HG03103 (cell line): ENCODE measurements around the gene MYOM3.

Experiments
- ATAC-seq: cut with Tn5 transposase; IDR thresholded peaks from one replicate; pipeline ENCODE4 v1.9.1; 2021; ENCODE audit warnings: low read depth; ENCODE audit not compliant: unreplicated experiment

Gene MYOM3

GRCh38 chr1:24117722-24118409 is 5.9 kb upstream of the MYOM3 start:
- ATAC-seq: no peak

- no peak for ATAC-seq
Observed at GRCh38 chr1:24117132-24117531, 5.2 kb upstream of the MYOM3 start.

- ATAC-seq: no peak
Observed at GRCh38 chr1:24114753-24115152, 2.8 kb upstream of the MYOM3 start.

- no peak for ATAC-seq
Observed at GRCh38 chr1:24113641-24114033, 1.7 kb upstream of the MYOM3 start.

GRCh38 chr1:24111262-24111995 is 506 bp downstream of the MYOM3 start:
- ATAC-seq: no peak

GRCh38 chr1:24110642-24111261 is 1.2 kb downstream of the MYOM3 start:
- no peak for ATAC-seq

- no peak for ATAC-seq
Observed at GRCh38 chr1:24109686-24110475, 2.1 kb downstream of the MYOM3 start.

GRCh38 chr1:24109166-24109483 is 2.8 kb downstream of the MYOM3 start:
- ATAC-seq: no peak

- no peak for ATAC-seq
Observed at GRCh38 chr1:24108334-24109165, 3.4 kb downstream of the MYOM3 start.

GRCh38 chr1:24107462-24108138 is 4.3 kb downstream of the MYOM3 start:
- no peak for ATAC-seq

- ATAC-seq: no peak
Observed at GRCh38 chr1:24105368-24106160, 6.4 kb downstream of the MYOM3 start.

GRCh38 chr1:24104854-24105253 is 7.1 kb downstream of the MYOM3 start:
- ATAC-seq: no peak

GRCh38 chr1:24103879-24104278 is 8.1 kb downstream of the MYOM3 start:
- no peak for ATAC-seq

GRCh38 chr1:24103408-24103807 is 8.5 kb downstream of the MYOM3 start:
- ATAC-seq: no peak

GRCh38 chr1:24102961-24103360 is 9.0 kb downstream of the MYOM3 start:
- no peak for ATAC-seq

GRCh38 chr1:24101796-24102586 is 9.9 kb downstream of the MYOM3 start:
- ATAC-seq: no peak

- ATAC-seq: no peak
Observed at GRCh38 chr1:24100945-24101737, 10.8 kb downstream of the MYOM3 start.
